K562 (cell line): ENCODE measurements around the gene PYDC1. TPM values are rescaled to one million over a fixed set of nuclear protein-coding genes. Genes with fewer than 3 reads are reported as not detected.

ENCODE experiments used
- ATAC-seq: fragments of 200-7000 bp; cut with Tn5 transposase; 3 replicates; pipeline ENCODE4 v1.9.1; 2020; ENCODE audit warnings: moderate library complexity
- BruUV-seq: library from RNA; stranded (reverse); fragments of 400-500 nt; replicated peaks from 2 replicates; lab custom pipeline; 2021; lab: Mats Ljungman, UMichigan
- CTCF ChIA-PET: fragments of 300-600 bp; formaldehyde crosslinking; extraction: SDS; loops from one replicate; lab custom pipeline; 2021; ENCODE audit warnings: low intra/inter-chr PET ratio; lab: Yijun Ruan, JAX
- POLR2A ChIA-PET: fragments of 300-600, 350-650 bp; sonication (Branson Sonifier 250); formaldehyde crosslinking; extraction: SDS; loops from one replicate; lab custom pipeline; 2021; ENCODE audit warnings: antibody characterized with exemption, inconsistent platforms; lab: Yijun Ruan, JAX
- DNase-seq, 4 experiments: peaks; one replicate each; pipeline versions ENCODE4 v3.0.0 to v3.0.0-alpha.2; 2011 to 2018; ENCODE audit warnings: low spot score in 3 of 4, mixed read lengths in 3 of 4; ENCODE audit errors: extremely low read depth in 1 of 4
- FAIRE-seq: peaks from 2 replicates; lab custom pipeline; 2011; peaks lifted over from hg19 to GRCh38; lab: Jason Lieb, UNC
- H2AFZ ChIP-seq: 2 replicates; pipeline ENCODE4 v1.6.0; 2011; ENCODE audit warnings: low read depth, low read length, control low read depth, inconsistent platforms
- H3K27ac ChIP-seq: fragments of 200-600 bp; 3 replicates; pipeline ENCODE4 v1.8.0; 2011; ENCODE audit warnings: low read depth, mild to moderate bottlenecking, control low read depth, inconsistent platforms, low read length, moderate library complexity, mixed read lengths; ENCODE audit errors: extremely low read depth
- H3K27me3 ChIP-seq, 2 experiments: fragments of 300-600 bp in 1 of 2; 2 replicates in 1 of 2; 3 replicates in 1 of 2; pipeline versions ENCODE4 v1.6.0 to v1.8.0; 2011; ENCODE audit warnings: inconsistent platforms in 2 of 2, low read length in 2 of 2, mild to moderate bottlenecking in 1 of 2, mixed read lengths in 1 of 2, moderate library complexity in 1 of 2; ENCODE audit not compliant: control insufficient read depth in 2 of 2, insufficient read depth in 2 of 2
- H3K36me3 ChIP-seq: fragments of 300-600 bp; 3 replicates; pipeline ENCODE4 v1.8.0; 2011; ENCODE audit warnings: mild to moderate bottlenecking, low read length, inconsistent platforms; ENCODE audit not compliant: control insufficient read depth, insufficient read depth
- H3K4me1 ChIP-seq, 2 experiments: fragments of 200-600 bp in 1 of 2; replicated peaks in 1 of 2; 2 replicates in 1 of 2; 3 replicates in 1 of 2; pipeline versions ENCODE4 v1.5.1 to v1.8.0; 2011; ENCODE audit warnings: inconsistent platforms in 2 of 2, low read length in 2 of 2, mild to moderate bottlenecking in 1 of 2, mixed read lengths in 1 of 2, moderate library complexity in 1 of 2; ENCODE audit not compliant: control insufficient read depth in 2 of 2, insufficient read depth in 2 of 2
- H3K4me2 ChIP-seq: 2 replicates; pipeline ENCODE4 v1.6.1; 2011; ENCODE audit warnings: low read length, control low read depth, inconsistent platforms, mixed read lengths; ENCODE audit not compliant: insufficient read depth
- H3K4me3 ChIP-seq: fragments of 200-600 bp; sonication (generic), shearing (Covaris generic); 2 replicates; pipeline ENCODE4 v1.5.1; 2016; ENCODE audit warnings: control low read depth, inconsistent platforms
- H3K79me2 ChIP-seq: fragments of 200-600 bp; 3 replicates; pipeline ENCODE4 v1.8.0; 2011; ENCODE audit warnings: low read length, inconsistent platforms; ENCODE audit not compliant: control insufficient read depth, insufficient read depth
- H3K9ac ChIP-seq, 2 experiments: 2 replicates each; pipeline versions ENCODE4 v1.6.0 to v1.6.1; 2011; ENCODE audit warnings: low read depth in 2 of 2, low read length in 2 of 2, control low read depth in 1 of 2, inconsistent platforms in 1 of 2, mild to moderate bottlenecking in 1 of 2, mixed read lengths in 1 of 2; ENCODE audit not compliant: insufficient read depth in 1 of 2
- H3K9me1 ChIP-seq: one replicate; pipeline ENCODE4 v1.6.0; 2011; ENCODE audit warnings: inconsistent platforms, mild to moderate bottlenecking, low read length, moderate library complexity; ENCODE audit not compliant: control insufficient read depth, insufficient read depth
- H3K9me3 ChIP-seq: replicated peaks from 2 replicates; pipeline ENCODE4 v1.5.1; 2011; ENCODE audit warnings: low read depth, low read length, inconsistent platforms; ENCODE audit not compliant: control insufficient read depth, insufficient read depth
- H4K20me1 ChIP-seq: replicated peaks from 2 replicates; pipeline ENCODE4 v1.6.1; 2011; ENCODE audit warnings: low read length, inconsistent platforms, mixed read lengths; ENCODE audit not compliant: control insufficient read depth, insufficient read depth
- STAT5B ChIP-seq: fragments of 250-450 bp; sonication (Bioruptor Pico); IDR thresholded peaks from 2 replicates; pipeline ENCODE4 v1.8.0; 2021; ENCODE audit warnings: mild to moderate bottlenecking, inconsistent platforms
- ZFX ChIP-seq: sonication (generic); formaldehyde crosslinking; IDR thresholded peaks from 2 replicates; pipeline ENCODE4 v1.8.0; 2022; ENCODE audit warnings: mild to moderate bottlenecking, missing genetic modification reagents, moderate library complexity
- WGBS: fragments of 100-300 bp; shearing (Covaris generic); methylation state at CpG from one replicate; pipeline ENCODE4 v1.1.6; 2016; ENCODE audit warnings: low coverage, mixed read lengths; ENCODE audit not compliant: insufficient coverage; ENCODE audit errors: missing lambda C conversion rate; 5-methylcytosine and 5-hydroxymethylcytosine counted together
- in situ Hi-C: fragments of 300-500 bp; cut with MboI; formaldehyde crosslinking; loops from 4 replicates; pipeline ENCODE4 v1.15.0; 2018; ENCODE audit warnings: inconsistent platforms, mixed read lengths
- intact Hi-C: fragments of 100-400 bp; cut with micrococcal nuclease; formaldehyde crosslinking; loops from 2 replicates; pipeline ENCODE4 v1.14.2; 2022
- polyA plus RNA-seq, 8 experiments: library from polyadenylated mRNA; depleted of rRNA in 4 of 8; stranded (reverse) in 5 of 8; unstranded in 3 of 8; fragments of >200 nt; fragmentation: Nextera tagmentation in 2 of 8; fragmentation: Illumina TruSeq in 1 of 8; extraction: Ambion mirVana in 2 of 8; extraction: Trizol in 1 of 8; gene quantifications; 2 replicates each; pipeline versions ENCODE4 v1.2.1 to v1.2.3, GENCODE V29; 2011 to 2014; ENCODE audit warnings: inconsistent platforms in 1 of 8, missing spikeins in 1 of 8
- total RNA-seq, 7 experiments: library from RNA; depleted of rRNA in 6 of 7; stranded (reverse); fragments of >200 nt in 6 of 7; fragmentation: Illumina TruSeq in 2 of 7; extraction: Trizol in 2 of 7; gene quantifications; 2 replicates each; pipeline versions ENCODE4 v1.2.1 to v1.2.3, GENCODE V29; 2011 to 2021; ENCODE audit warnings: low replicate concordance in 1 of 7
- TF ChIP-seq, protein P1 (sequence below): sonication (generic); formaldehyde crosslinking; IDR thresholded peaks from 2 replicates; pipeline ENCODE4 v1.8.0; 2022; ENCODE audit warnings: missing genetic modification reagents, mild to moderate bottlenecking, borderline replicate concordance
- TF ChIP-seq, protein P2 (sequence below), 2 experiments: IDR thresholded peaks in 1 of 2; conservative IDR thresholded peaks in 1 of 2; 2 replicates each; pipeline ENCODE4 v1.6.1; 2016; ENCODE audit warnings: low read depth in 2 of 2, mild to moderate bottlenecking in 1 of 2, missing compliant biosample characterization in 1 of 2, missing genetic modification characterization in 1 of 2, moderate library complexity in 1 of 2
- TF ChIP-seq, protein P3 (sequence below): sonication (generic); formaldehyde crosslinking; IDR thresholded peaks from 2 replicates; pipeline ENCODE4 v1.8.0; 2023; ENCODE audit warnings: mild to moderate bottlenecking, missing genetic modification reagents

Gene PYDC1
- total and polyA plus RNA-seq, 9 of the 15 experiments (the other 6 are each of a cell fraction or from before 2014, with no cell fraction given) = not detected

DNA sequence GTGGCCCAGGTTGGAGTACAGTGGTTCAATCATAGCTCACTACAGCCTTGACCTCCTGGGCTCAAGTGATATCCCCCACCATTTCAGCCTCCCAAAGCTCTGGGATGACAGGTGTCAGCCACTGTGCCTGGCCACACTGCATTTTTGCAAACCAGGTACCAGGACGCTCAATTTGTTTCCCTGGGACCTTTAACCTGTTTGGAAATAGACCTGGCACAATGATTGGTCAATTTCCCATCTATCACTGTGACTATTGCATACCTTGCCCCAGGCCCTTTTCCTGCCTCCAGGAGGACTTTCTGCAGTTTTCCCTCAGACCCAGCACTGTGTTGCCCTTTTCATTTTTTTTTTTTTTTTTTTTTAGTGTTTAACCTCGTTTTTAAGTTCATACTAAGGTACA lies 48.1 kb downstream of the PYDC1 start:
- POLR2A ChIA-PET = interaction anchor here (2.9 kb wide), 1 partner anchor 11 kb away, joined by 22 read pairs; the partner anchor contains the start of gene FUS
- Histone ChIP-seq H3K9me1 (no peaks in the 10 kb centered on the region), H3K36me3 (no peaks in the 10 kb centered on the region), H3K27me3 (no peaks in the 10 kb centered on the region), H2AFZ (no peak overlapping the region), H3K79me2 (no peaks in the 10 kb centered on the region), H3K4me1 (peaks cover 0 to 3% of the 10 kb centered on the region in 2 experiments; a peak in 3 of 5 replicates), H3K27ac (no peak overlapping the region)
- intact Hi-C loops (no loop called here), in situ Hi-C loops (no loop called here)
- no peak for FAIRE-seq
- BruUV-seq = no TSS peak
- no peak for ATAC-seq
- CTCF ChIA-PET = no interaction called here
- TF ChIP-seq, protein P1, sequence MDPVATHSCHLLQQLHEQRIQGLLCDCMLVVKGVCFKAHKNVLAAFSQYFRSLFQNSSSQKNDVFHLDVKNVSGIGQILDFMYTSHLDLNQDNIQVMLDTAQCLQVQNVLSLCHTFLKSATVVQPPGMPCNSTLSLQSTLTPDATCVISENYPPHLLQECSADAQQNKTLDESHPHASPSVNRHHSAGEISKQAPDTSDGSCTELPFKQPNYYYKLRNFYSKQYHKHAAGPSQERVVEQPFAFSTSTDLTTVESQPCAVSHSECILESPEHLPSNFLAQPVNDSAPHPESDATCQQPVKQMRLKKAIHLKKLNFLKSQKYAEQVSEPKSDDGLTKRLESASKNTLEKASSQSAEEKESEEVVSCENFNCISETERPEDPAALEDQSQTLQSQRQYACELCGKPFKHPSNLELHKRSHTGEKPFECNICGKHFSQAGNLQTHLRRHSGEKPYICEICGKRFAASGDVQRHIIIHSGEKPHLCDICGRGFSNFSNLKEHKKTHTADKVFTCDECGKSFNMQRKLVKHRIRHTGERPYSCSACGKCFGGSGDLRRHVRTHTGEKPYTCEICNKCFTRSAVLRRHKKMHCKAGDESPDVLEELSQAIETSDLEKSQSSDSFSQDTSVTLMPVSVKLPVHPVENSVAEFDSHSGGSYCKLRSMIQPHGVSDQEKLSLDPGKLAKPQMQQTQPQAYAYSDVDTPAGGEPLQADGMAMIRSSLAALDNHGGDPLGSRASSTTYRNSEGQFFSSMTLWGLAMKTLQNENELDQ (CRISPR knock-in tag) = no peak
- TF ChIP-seq, protein P2, sequence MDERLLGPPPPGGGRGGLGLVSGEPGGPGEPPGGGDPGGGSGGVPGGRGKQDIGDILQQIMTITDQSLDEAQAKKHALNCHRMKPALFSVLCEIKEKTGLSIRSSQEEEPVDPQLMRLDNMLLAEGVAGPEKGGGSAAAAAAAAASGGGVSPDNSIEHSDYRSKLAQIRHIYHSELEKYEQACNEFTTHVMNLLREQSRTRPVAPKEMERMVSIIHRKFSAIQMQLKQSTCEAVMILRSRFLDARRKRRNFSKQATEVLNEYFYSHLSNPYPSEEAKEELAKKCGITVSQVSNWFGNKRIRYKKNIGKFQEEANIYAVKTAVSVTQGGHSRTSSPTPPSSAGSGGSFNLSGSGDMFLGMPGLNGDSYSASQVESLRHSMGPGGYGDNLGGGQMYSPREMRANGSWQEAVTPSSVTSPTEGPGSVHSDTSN (CRISPR knock-in tag; IDR thresholded peaks at IDR 0.05; ENCODE audit: low read depth) = no peak
- TF ChIP-seq, protein P2 (tag; conservative IDR thresholded peaks at IDR 0.05; ENCODE audit: low read depth) = no peak
- TF ChIP-seq STAT5B (CRISPR knock-in tag) = no peak
- TF ChIP-seq ZFX (CRISPR knock-in tag) = no peak
- TF ChIP-seq, protein P3, sequence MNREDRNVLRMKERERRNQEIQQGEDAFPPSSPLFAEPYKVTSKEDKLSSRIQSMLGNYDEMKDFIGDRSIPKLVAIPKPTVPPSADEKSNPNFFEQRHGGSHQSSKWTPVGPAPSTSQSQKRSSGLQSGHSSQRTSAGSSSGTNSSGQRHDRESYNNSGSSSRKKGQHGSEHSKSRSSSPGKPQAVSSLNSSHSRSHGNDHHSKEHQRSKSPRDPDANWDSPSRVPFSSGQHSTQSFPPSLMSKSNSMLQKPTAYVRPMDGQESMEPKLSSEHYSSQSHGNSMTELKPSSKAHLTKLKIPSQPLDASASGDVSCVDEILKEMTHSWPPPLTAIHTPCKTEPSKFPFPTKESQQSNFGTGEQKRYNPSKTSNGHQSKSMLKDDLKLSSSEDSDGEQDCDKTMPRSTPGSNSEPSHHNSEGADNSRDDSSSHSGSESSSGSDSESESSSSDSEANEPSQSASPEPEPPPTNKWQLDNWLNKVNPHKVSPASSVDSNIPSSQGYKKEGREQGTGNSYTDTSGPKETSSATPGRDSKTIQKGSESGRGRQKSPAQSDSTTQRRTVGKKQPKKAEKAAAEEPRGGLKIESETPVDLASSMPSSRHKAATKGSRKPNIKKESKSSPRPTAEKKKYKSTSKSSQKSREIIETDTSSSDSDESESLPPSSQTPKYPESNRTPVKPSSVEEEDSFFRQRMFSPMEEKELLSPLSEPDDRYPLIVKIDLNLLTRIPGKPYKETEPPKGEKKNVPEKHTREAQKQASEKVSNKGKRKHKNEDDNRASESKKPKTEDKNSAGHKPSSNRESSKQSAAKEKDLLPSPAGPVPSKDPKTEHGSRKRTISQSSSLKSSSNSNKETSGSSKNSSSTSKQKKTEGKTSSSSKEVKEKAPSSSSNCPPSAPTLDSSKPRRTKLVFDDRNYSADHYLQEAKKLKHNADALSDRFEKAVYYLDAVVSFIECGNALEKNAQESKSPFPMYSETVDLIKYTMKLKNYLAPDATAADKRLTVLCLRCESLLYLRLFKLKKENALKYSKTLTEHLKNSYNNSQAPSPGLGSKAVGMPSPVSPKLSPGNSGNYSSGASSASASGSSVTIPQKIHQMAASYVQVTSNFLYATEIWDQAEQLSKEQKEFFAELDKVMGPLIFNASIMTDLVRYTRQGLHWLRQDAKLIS = no peak
- TF ChIP-seq, all 486 proteins: peak for 0
- H3K9me3 ChIP-seq = no peaks in the 10 kb centered on the region
- no peak overlapping the region for H3K9ac ChIP-seq
- H3K4me3 ChIP-seq = no peak overlapping the region
- 43% methylated on average over 1 of the region's 2 CpGs for WGBS
- no peak overlapping the region for H3K4me2 ChIP-seq
- no peaks in the 10 kb centered on the region for H4K20me1 ChIP-seq
- DNase-seq = no peak
